HG03571 (cell line): ENCODE measurements around the gene PECR.
"Not testable (repeated sequence)": the region's sequence is repeated elsewhere in the genome, so short reads cannot be mapped to it uniquely, and the experiment has no call there.

Experiments used
- ATAC-seq: cut with Tn5 transposase; IDR thresholded peaks from one replicate; pipeline ENCODE4 v1.9.1; 2021; ENCODE audit not compliant: unreplicated experiment

PECR gene

DNA sequence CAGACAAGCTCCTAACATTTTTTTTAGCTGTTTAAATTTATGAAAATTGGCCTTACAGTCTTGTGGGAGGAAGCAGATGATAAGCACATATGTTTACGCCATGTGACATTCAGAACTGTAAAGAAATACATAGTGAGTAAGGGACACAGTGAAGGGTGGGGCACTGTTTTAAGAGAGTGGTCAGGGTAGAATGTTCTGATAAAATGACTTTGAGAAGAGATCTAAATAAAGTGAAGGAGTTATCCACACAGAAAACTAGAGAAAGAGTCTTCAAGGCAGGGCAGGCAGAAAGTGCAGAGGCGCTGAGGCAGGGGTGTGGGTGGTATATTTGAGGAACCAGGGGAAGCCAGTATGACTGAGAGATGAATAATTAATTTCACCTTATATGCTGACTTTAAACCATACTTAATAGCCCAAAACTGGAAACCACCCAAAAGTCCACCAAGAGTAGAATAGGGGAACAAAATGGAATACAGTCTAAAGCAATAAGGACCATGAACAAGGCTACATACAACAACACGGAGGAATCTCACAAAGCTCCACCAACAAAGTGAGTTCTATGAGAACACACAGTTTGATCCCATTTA, 76.8 kb downstream of the PECR start:
- ATAC-seq = peak; percentile 28

GRCh38 chr2:216003876-216004696, 77.5 kb downstream of the PECR start:
- ATAC-seq = no peak

DNA sequence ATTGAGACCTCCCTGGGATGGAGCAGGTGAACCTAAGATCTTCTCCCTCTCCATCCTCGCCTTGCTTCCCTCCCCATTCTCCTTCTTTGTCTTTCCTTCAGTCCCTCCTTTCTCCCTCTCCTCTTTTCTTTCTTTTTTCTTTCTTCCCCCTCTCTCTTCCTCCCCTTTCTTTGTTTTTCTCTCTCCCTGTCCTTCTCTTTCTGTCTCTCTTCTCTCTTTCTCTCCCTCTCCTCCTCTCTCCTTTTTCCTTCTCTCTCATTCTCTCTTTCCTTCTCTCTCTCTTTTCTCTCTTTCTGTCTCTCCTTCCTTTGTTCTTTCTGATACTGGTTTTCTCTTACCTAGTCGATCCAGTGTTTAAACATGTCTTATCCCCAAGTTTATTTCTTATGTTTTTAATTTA, 78.9 kb downstream of the PECR start:
- no peak for ATAC-seq

DNA sequence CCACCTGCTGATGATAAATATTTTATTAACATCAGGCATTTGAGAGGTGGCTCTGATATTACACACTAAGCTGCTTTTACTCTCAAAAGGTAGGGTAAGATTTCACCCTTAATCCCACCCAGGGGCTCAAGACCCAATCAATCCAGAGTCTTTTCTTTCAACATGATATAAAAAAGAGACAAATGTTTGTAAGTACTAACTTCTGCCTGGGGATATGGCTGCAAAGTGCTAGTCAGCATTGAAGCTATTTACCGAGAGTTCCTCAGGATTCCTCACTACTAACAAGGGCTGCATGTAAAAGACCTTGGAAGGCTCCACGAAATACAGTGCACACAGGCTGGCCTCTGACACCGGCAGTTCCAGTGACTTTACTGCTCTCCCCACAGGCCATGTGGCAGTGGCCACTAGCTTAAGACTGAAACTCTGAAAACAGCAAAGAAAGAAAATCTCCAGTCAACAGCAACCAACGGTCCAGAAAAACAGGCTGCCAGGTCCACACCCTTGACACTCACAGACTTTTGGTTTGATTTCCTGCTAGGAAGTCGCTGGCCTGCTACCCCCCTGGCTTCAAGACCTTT, 79.4 kb downstream of the PECR start:
- ATAC-seq = no peak

- ATAC-seq = no peak
These were observed 80.2 kb downstream of the PECR start for GRCh38 chr2:216001216-216002100.

- ATAC-seq = no peak
These were observed 83.0 kb downstream of the PECR start for GRCh38 chr2:215998636-215999035.

- no peak for ATAC-seq
These were observed 84.4 kb downstream of the PECR start for GRCh38 chr2:215997219-215997618.

- no peak for ATAC-seq
These were observed 86.7 kb downstream of the PECR start for GRCh38 chr2:215994911-215995310.

DNA sequence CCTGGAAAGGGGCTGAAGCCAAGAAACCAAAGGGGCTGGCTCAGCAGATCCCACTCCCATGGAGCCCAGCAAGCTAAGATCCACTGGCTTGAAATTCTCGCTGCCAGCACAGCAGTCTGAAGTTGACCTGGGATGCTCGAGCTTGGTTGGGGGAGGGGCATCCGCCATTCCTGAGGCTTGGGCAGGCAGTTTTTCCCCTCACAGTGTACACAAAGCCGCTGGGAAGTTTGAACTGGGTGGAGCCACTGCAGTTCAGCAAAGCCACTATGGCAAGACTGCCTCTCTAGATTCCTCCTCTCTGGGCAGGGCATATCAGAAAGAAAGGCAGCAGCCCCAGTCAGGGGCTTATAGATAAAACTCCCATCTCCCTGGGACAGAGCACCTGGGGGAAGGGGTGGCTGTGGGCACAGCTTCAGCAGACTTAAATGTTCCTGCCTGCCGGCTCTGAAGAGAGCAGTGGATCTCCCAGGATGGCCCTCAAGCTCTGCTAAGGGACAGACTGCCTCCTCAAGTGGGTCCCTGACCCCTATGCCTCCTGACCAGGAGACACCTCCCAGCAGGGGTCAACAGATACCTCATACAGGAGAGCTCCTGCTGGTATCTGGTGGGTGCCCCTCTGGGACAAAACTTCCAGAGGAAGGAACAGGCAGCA, 92.9 kb downstream of the PECR start:
- not testable (repeated sequence) for ATAC-seq
